GM21786 (cell line): ENCODE measurements around the gene PDE2A.

ENCODE experiments used
- ATAC-seq: cut with Tn5 transposase; IDR thresholded peaks from one replicate; pipeline ENCODE4 v1.9.1; 2021; ENCODE audit not compliant: unreplicated experiment

Gene PDE2A

DNA sequence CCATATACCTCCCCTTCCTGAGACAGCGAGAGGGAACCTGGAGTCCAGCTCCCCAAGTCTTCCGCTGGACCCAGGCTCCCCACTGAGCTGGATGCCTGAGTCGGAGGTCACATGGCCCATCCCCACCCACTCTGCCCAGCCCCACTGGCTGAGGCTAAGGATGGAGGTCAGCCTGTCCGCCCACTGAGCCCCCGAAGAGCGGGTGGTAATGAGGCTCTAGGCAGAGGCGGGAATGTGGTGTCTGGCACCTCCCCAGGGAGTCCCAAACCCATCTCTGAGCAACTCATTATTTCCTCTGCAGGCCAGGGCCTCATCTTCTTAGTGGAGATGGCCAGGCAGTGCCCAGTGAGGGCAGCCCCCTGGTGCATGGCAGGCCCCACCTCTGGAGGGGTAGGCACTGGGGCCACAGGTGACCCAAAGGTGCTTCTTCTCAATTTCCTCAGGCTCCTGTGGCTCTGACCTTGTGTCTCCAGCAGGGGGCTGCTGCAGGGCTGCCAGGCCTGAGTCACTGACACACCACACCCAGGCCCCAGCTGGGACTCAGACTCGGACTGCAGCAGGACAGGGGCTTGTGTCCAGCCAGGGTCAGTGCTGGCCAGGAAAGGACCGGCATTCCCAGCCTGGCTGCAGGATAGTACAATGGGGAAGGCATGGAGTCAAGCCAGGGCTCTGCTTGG is 10.2 kb upstream of the PDE2A start:
- ATAC-seq = peak; percentile 49

DNA sequence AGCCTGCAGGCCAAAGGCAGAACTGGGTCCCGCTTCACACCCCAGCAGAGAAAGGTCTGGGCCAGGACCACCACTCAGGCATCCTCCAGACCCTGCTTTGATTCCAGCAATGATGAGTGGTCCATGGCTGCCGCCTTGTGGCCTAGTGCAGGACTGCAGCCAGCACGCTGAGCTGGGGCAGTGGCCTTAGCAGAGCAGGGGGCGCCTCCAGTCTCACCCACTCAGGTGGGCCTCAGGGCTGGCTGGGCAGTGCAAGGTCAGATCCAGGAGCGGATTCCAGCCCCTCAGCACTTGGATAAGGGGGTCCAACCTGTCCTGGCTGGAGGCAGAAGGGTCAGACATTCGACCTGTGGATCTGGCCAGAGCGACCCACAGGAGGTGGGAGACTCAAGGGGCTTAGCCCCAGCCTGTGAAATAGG is 9.6 kb upstream of the PDE2A start:
- ATAC-seq = peak; percentile 40

DNA sequence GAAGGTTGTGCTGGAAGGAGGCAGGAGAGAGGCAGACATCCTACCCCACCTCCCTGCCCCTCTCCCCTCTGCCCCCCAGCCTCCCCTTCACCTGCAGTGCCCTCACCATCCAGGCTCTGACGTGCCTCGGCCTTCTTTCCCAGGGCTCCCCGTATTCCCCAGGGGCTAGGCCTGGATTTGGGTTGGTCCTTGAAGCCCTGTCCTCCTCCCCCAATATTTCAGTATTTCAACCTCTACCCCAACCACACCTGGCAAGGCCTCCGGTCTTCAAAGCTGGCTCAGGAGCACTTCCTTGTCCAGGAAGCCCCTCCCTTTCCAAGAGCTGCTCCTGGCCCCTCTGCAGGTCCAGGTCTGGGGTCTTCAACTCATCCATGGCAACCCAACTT is 8.6 kb upstream of the PDE2A start:
- no peak for ATAC-seq

DNA sequence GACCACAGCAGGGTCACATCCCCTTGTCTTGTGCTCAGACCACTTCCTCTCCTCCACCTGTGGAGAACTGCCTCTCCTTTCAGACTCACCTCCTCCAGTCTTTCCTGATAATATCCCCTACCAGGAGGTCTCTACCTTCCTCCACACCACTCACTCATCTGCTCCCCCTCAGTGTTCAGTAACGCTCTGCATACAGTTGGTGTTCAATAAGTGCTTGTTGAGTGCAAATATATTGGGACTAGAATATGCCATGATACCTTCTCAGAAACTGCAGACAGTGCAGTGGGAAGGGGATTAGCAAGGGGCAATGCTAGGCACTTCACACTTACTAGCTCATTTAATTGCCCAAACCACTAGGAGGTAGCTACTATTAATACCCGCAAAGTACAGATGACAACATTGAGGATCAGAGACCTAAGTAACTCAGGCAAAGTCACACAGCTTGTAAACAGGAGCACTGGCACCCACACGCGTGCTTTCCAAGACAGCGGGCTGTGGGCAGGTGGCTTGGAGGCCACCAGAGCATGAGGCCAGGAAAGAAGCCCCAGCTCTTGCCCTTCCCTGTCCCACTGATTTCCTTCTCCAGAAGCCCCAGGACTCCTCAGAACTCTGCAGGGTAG is 8.1 kb upstream of the PDE2A start:
- ATAC-seq = no peak

DNA sequence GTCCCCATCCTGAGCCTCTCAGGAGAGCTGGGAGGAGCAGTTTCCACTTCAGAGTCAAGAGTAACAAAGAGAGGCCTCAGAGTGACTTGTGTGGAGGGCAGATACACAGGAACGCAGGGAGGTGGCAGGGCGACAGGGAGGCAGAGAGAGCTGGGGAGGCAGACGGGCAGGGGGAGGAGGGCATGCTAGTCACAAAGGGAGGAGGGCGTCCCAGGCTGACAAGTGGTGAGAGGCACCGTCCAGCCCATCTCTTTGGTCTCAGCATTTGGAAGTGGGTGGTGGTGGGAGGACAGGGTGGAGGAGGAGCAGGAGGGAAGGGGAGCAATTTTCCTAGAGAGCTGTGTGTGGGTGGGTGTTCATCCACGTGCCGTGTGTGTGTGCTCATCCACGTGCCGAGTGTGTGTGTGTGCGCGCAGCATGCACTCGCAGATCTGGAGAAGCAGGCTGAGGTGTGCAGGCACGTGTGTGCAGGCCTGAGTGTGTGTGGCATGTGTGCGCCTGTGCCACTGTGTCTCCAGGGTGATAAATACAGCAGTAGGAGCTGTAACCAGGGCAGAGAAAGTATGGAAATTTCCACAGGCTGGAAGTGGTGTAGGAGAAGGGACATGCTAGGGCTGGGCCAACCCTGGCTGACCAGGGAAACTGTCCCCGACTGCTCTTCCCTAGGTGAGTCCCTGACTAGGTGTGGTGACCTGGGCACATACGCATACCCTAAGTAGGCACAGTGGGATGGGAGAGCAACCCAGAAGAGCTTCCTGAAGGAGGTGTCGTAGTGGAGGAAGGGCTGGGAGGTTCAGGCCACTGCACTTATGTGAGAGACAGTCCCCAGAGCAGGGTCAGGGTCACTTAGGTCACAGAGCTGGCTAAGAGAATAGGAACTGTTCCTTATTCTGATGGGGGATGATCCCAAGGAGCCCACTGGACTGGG is 7.3 kb upstream of the PDE2A start:
- no peak for ATAC-seq

DNA sequence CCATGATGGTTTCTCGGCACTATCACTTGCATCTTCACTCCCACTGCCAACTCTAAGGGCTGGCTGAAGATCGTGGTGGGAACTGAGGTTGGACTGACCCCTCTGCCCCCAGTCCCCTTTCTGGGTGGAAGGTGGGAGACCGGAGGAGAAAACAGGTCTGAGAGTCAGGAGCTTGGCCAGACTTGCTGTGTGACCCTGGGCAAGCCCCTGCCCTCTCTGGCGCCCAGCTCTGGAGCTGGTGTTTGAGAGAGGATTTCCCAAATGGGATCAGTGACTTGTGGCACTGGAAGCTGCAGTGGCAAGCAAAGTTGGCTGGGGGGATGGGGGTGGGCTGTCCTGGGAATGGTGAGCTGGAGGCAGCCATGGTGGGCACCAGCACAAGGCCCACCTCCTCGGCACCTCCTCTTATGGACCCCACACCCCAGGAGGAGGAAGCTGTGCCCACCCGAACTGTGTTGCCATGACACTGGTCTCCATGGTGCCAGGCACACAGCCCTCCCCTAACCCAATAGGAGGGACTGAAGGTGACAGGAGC is 6.5 kb upstream of the PDE2A start:
- ATAC-seq = no peak

DNA sequence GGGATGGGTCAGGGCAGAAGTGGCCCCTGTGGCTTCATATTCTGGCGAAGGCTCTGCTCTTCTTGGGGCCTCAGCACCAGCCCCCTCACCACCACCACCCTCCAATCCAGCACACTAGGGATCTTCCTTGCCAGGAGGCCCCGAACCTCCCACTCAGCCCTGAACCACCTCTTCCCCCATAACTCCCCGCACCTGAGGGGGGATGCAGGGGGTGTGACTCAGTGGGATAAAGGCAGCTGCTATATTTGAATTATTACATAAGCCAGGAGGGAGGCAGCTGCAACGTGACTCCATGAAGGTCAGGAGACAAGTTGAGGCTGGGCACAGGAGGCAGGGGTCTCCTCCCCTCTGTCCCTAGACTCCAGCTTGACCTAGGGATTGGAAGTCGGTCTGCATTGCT is 5.6 kb upstream of the PDE2A start:
- ATAC-seq = no peak

DNA sequence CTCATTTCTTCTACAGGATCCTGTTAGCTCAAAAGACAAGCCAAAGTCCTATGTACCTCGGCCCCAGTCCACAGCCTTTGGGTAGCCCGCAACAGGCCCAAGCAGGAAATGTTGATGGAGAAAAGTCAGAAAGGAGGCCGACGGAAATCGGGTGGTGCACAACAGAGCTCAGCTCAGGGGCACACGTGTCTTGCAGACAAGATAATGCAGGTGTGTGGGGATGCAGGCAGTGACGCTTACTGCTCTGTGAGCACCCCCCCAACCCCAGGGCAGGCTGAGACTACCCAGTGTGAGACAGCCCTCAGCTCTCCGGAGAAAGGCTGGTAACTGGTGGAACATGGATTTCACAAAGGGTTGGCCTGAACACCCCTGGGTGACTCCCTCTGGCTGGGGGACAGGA is 4.3 kb upstream of the PDE2A start:
- no peak for ATAC-seq

DNA sequence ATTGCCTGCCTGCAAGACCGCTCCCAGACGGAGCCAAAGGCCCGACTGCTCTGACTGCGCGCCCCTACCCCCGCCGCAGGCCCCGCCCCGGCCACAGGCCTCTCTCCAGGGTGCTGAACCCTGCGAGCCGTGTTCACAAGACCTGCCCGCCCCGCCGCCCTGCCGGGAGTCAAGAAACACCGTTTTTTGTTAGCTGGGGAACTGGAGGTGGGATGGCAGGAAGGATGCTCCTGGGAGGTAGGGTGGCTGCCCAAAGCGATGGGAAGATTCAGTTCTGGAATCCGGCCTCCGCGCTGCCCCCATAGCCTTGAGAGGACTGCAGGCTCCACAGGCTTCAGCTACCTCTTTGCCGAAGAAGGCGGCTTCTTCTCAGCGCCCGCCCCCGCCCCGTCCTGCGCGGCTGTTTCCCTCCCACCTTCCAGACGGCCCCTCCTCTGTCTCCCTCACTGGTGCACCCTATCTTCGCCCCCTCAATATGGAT is 2.7 kb upstream of the PDE2A start:
- ATAC-seq = no peak

DNA sequence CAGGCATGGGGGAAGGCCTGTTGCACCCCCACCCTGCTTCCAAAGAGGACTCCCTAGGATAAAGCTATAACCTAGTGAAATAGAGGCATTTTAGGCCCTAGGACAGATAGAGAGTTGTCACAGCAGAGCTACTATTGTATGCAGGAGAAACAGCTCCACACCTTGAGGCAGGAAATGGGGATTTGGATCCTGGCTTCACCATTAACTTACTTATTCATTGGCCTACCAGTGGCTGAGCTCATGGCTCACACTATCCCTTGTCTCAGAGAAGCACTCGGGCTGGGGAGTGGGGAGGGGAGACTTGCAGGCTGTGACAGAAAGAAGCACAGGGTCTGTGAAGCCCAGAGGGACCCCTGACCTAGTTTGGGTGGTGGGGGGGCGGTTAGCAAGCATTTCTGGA is 999 bp upstream of the PDE2A start:
- no peak for ATAC-seq

DNA sequence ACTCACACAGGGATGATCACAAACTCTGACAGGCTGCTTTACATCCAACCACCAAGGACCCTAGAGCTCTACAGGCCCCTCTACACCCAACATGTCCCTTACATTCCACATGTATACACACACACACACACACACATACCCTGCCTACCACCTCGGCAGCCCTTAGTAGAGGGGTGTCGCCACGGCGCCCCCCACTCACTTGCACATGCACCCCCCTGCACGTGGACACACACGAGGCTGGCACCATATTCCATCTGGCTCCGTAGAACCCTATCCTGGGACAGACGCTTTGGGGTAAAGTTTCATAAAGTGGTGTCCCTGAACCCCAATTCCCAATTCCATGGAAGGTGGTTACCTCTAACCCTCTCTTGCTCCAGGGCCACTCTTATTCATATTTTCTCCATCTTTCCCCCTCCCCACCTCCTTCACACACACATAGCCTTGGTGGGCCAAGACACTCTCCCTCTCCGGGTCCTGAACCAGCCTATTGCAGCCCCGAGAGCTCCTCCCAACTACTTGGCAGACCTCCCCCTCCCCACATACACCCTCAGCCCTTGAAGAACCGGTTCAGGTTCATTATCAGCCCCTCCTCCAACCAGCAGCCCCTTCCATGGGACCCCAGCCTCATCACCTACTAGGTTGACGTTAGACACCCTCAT is 809 bp downstream of the PDE2A start:
- ATAC-seq = no peak

DNA sequence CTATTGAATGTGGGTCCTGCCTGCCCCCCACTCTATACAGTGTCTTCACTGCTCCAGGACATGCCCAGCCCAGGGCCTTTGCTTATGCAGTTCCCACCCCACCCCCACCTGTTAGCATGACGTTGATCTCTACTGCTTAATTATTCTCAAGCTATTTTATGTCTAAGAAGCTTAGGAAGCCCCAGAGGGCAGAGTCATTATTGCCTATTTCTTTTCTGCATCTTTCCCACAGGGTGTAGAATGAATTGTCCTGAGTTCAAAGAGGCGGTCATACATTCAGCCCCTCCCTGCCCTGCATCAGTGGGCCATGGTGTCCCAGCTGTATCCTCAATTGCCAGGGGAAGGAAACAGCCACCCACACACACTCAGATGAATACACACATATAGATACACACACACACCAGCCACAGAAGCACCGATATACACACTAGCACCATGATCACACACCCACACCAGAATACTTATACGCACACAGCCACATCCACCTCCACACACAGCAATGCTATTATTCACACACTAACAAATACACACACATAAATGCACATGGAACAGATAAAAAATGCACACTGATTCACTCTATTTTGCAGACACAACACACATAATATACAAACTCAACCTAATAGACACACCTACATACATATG is 1.5 kb downstream of the PDE2A start:
- no peak for ATAC-seq

DNA sequence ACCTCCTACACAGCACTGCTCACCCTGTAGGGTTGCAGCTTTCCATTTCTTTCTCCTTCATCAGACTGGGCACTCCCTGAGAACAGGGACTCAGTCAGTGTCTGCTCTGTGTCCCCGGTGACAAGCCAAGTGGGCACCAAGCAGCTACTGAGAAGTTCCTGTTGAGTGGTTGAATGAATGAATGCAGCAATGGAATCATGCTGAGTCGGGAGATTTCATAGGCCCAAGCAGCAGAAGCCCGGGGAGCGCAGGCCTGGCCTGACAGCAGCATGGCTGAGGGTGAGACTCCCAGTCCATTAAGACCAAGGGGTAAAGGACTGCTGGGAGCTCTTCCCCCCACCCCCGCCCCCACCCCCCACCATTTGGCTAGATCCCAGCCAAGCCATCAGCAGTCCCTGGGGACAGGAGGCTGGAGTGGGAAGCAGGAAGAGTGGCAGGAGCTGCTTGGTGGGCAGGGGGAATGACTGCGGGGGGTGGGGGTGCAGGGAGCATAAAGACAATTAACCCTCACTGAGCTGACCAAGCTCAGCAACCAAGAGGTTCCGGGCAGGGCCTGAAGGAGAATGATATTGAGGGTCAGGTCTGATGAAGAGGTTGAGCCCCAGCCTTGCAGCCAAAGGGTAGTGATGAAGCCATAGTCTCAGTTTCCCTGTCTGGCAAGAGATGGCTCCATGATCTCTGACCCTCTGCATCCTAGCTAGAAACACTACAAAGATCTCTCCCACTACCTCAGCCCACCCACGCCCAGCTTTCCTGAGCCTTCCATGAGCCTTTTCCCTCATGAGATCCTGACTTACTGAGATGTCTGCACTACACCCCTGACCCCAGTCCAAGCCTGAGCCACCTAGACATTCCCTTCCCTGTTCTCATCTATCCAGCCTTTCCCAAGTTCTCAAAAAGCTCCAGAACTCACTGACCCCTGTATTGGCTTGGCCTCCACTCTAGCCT is 2.8 kb downstream of the PDE2A start:
- ATAC-seq = no peak

DNA sequence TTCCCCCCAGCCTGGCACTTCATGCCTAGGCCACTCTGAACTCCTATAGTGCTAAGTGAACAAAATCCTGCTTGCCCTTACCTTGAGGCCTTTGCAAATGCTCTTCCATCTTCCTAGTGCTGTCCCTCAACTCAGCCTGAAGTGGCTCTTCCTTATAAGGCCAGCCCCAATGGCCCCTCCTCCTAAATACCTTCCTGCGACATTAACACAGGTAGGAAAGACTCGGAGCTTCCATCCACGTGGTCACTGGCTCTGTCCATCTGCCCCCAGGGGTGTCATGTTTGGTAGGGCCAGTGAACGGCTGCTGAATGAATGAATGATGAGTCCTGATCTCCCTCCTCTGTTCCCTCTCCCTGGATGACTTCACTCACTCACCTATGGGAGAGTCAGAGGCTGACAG is 4.2 kb downstream of the PDE2A start:
- ATAC-seq = no peak

DNA sequence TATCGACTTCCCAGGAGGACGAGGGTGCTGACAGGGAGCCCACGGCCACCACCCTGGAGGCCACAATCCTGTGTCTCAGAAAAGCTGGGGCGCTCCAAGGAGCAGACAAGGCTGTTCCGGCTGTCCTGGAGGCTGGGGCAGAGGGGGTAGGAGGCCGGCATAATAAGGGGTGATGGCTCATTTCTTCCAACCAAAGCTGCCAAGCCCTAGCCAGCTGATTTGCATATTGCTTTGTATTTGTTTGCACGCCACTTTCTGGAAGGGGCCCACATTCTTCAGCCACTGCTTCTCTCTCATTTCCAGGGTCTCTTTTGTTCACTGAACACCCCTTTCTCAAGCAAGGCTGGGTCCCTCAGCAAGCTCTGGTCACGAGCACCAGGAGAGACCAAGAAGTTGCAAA is 4.7 kb downstream of the PDE2A start:
- ATAC-seq = no peak

DNA sequence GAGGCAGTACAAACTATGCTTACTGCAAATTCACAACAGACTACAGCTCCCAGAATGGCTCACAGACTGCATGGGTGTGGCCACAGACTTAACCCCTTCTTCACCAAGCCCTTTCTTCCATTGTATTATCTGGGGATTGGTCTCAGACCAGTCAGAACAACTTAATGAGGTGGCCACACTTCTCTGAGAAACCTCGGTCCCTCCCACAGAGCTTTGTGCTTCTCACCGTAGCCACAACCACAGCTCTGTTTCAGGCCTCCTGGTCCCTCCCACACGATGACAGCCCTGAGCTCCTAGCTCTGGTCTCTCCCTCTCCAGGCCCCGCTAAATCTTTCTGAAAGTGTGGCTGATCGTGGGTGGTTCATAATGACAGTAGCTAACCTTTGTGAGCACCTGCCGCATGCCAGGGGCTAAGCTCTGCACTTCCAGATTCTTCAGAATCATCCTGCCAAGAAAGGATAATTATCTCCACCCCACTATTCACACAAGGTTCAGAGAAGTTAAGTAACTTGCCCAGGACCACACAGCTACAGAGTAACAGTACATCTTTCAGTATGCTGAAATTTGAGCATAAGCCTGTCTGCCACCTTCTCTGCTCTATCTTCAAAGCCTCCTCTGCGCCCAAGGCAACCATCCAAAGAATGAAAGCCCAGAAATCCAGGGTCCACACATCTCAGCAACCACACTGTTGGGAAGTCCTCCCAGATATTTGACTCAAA is 5.4 kb downstream of the PDE2A start:
- ATAC-seq = peak; percentile 74

DNA sequence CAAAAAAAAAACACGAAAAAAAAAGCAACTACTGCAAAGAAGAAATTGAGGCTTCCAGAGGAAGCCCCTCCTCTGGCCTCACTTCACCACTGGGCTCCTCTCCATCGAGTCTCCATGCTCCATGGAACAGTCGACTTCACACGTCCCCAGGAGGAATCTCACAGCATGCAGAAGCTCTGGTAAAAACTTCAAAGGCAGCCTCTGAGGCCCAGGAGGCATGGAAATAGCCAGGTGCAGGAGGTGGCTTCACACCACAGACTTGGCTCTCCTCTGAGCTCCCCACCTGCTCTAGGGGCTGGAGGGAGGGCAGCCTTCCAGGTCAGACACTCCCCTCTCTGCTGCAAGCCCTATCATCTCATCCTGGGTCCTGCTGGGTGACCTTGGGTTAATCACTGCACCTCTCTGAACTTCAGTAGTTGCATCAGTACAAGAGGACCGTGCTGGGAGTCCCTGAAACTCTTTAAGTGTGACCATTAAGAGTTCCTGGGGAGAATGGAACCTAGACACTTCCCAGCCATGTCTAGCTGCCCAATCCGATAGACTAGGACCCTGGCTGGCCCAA is 8.2 kb downstream of the PDE2A start:
- no peak for ATAC-seq

DNA sequence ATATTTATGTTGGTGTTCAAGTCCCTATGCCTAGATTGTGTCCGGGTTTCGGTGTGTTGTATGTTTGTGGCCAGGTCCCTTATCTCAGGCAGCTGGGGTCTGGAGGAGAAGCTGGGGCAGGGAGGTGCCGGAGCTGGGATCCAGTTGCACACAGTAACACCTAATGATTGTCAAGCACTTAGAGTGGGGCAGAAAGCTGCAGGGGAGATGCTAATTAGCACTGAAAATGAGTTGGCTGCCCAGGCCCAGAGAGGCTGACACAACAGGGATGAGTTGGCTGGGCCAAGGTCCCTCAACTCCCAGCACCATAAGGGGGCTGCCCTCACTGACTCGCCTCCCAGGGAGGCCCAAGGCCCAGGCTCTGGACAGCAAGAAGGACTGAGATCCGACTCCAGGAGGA is 12.2 kb downstream of the PDE2A start:
- no peak for ATAC-seq

DNA sequence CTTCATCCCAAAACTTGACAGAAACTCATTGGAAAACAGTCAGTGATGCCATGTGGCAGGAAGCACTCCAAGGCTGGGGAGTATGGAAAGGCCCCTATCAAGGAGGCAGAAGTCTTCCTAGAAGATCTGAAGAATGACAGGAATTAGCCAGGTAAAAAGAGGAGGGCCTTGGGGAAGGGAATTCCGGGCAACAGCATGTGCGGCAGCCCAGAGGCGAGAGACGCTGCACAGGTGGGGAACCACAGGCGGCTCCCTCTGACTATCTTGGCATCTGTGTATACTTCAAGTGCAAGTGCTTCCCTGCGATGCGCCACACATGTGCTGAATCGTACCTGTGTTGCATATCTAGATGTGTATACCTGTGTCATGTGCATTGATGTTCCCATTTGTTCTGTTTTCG is 12.7 kb downstream of the PDE2A start:
- ATAC-seq = no peak
